ENCODE data around the gene FNDC3B. TPM values are rescaled to one million over a fixed set of nuclear protein-coding genes. Genes with fewer than 3 reads are reported as not detected.

Gene FNDC3B
- total and polyA plus RNA-seq, 2 of the 8 experiments (the other 6 are each of a cell fraction or from before 2014, with no cell fraction given) = 14.1 to 44.4 TPM

DNA sequence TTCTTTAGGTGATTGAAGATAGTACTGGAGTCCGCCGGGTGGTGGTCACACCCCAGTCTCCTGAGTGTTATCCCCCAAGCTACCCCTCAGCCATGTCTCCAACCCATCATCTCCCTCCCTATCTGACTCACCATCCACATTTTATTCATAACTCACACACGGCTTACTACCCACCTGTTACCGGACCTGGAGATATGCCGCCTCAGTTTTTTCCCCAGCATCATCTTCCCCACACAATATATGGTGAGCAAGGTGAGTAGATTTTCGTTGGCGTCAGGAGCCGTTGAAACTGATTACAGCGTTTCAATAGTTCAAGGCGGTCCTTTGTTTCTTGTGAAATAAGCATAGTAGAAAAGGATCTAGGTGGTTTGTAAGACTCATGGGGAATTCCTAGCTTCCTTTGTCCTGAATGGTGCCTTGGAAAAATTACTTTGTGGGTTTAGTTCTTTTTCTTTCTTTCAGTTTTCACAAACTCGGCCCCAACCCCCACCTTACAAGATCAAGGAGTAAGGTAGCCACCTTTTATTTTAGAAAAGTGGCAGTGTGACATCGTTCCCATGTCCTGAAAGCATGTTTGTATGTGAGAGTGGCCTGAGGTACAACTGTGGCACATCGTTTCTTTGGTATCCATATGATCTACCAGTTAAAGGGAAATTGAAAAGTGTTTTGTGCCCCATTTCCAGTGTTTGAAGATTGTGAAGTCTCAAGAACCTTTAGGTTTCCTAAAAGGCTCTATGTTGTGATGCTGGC, 208.3 kb downstream of the FNDC3B start (continued):
- TF ChIP-seq, protein P1, sequence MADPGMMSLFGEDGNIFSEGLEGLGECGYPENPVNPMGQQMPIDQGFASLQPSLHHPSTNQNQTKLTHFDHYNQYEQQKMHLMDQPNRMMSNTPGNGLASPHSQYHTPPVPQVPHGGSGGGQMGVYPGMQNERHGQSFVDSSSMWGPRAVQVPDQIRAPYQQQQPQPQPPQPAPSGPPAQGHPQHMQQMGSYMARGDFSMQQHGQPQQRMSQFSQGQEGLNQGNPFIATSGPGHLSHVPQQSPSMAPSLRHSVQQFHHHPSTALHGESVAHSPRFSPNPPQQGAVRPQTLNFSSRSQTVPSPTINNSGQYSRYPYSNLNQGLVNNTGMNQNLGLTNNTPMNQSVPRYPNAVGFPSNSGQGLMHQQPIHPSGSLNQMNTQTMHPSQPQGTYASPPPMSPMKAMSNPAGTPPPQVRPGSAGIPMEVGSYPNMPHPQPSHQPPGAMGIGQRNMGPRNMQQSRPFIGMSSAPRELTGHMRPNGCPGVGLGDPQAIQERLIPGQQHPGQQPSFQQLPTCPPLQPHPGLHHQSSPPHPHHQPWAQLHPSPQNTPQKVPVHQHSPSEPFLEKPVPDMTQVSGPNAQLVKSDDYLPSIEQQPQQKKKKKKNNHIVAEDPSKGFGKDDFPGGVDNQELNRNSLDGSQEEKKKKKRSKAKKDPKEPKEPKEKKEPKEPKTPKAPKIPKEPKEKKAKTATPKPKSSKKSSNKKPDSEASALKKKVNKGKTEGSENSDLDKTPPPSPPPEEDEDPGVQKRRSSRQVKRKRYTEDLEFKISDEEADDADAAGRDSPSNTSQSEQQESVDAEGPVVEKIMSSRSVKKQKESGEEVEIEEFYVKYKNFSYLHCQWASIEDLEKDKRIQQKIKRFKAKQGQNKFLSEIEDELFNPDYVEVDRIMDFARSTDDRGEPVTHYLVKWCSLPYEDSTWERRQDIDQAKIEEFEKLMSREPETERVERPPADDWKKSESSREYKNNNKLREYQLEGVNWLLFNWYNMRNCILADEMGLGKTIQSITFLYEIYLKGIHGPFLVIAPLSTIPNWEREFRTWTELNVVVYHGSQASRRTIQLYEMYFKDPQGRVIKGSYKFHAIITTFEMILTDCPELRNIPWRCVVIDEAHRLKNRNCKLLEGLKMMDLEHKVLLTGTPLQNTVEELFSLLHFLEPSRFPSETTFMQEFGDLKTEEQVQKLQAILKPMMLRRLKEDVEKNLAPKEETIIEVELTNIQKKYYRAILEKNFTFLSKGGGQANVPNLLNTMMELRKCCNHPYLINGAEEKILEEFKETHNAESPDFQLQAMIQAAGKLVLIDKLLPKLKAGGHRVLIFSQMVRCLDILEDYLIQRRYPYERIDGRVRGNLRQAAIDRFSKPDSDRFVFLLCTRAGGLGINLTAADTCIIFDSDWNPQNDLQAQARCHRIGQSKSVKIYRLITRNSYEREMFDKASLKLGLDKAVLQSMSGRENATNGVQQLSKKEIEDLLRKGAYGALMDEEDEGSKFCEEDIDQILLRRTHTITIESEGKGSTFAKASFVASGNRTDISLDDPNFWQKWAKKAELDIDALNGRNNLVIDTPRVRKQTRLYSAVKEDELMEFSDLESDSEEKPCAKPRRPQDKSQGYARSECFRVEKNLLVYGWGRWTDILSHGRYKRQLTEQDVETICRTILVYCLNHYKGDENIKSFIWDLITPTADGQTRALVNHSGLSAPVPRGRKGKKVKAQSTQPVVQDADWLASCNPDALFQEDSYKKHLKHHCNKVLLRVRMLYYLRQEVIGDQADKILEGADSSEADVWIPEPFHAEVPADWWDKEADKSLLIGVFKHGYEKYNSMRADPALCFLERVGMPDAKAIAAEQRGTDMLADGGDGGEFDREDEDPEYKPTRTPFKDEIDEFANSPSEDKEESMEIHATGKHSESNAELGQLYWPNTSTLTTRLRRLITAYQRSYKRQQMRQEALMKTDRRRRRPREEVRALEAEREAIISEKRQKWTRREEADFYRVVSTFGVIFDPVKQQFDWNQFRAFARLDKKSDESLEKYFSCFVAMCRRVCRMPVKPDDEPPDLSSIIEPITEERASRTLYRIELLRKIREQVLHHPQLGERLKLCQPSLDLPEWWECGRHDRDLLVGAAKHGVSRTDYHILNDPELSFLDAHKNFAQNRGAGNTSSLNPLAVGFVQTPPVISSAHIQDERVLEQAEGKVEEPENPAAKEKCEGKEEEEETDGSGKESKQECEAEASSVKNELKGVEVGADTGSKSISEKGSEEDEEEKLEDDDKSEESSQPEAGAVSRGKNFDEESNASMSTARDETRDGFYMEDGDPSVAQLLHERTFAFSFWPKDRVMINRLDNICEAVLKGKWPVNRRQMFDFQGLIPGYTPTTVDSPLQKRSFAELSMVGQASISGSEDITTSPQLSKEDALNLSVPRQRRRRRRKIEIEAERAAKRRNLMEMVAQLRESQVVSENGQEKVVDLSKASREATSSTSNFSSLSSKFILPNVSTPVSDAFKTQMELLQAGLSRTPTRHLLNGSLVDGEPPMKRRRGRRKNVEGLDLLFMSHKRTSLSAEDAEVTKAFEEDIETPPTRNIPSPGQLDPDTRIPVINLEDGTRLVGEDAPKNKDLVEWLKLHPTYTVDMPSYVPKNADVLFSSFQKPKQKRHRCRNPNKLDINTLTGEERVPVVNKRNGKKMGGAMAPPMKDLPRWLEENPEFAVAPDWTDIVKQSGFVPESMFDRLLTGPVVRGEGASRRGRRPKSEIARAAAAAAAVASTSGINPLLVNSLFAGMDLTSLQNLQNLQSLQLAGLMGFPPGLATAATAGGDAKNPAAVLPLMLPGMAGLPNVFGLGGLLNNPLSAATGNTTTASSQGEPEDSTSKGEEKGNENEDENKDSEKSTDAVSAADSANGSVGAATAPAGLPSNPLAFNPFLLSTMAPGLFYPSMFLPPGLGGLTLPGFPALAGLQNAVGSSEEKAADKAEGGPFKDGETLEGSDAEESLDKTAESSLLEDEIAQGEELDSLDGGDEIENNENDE (IDR thresholded peaks at IDR 0.05; ENCODE audit: insufficient replicate concordance, low read length) = no peak
- TF ChIP-seq MAFK (IDR thresholded peaks at IDR 0.05; ENCODE audit: low read depth, low read length) = no peak
- no peak for TF ChIP-seq POLR2AphosphoS5 (IDR thresholded peaks at IDR 0.05; ENCODE audit: low read depth, low read length)
- TF ChIP-seq JUND (IDR thresholded peaks at IDR 0.05; ENCODE audit: low read length) = no peak
- no peak for TF ChIP-seq RXRA (IDR thresholded peaks at IDR 0.05; ENCODE audit: insufficient read depth, low read depth, low read length)
- TF ChIP-seq SIN3A (conservative IDR thresholded peaks at IDR 0.05 in 1 of 2, IDR thresholded peaks at IDR 0.05 in 1 of 2; ENCODE audit: low read depth in 1 of 2, low read length in 2 of 2) = no peak
- TF ChIP-seq RNF2 (IDR thresholded peaks at IDR 0.05; ENCODE audit: borderline replicate concordance, low read depth, low read length, missing control alignments, poor library complexity, severe bottlenecking) = no peak
- TF ChIP-seq CHD2 (IDR thresholded peaks at IDR 0.05; ENCODE audit: low read length) = no peak
- TF ChIP-seq YY1 (IDR thresholded peaks at IDR 0.05; ENCODE audit: low read depth, low read length) = no peak
